Kidney epithelial cell (primary cell): ENCODE measurements around the gene SLC41A3. TPM values are rescaled to one million over a fixed set of nuclear protein-coding genes. Genes with fewer than 3 reads are reported as not detected.

Source experiments
- DNase-seq: peaks from one replicate; pipeline ENCODE4 v3.0.0-alpha.2; 2010; ENCODE audit warnings: low read depth
- H3K27me3 ChIP-seq: 2 replicates; pipeline ENCODE4 v1.6.0; 2011; ENCODE audit warnings: low read length; ENCODE audit not compliant: control insufficient read depth, insufficient read depth
- H3K36me3 ChIP-seq: 2 replicates; pipeline ENCODE4 v1.5.1; 2011; ENCODE audit warnings: low read length; ENCODE audit not compliant: control insufficient read depth, insufficient read depth
- H3K4me3 ChIP-seq: 2 replicates; pipeline ENCODE4 v1.5.1; 2011; ENCODE audit warnings: low read depth, mild to moderate bottlenecking, control low read depth, low read length
- CTCF ChIP-seq: IDR thresholded peaks from 2 replicates; pipeline ENCODE4 v1.5.1; 2011; ENCODE audit warnings: mild to moderate bottlenecking, moderate library complexity, low read length, control low read depth, inconsistent platforms; ENCODE audit not compliant: insufficient read depth, poor library complexity, severe bottlenecking
- total RNA-seq: library from RNA; depleted of rRNA; stranded (reverse); fragments of >200 nt; gene quantifications from 2 replicates; pipeline ENCODE4 v1.2.3, GENCODE V29; 2015

SLC41A3 gene
- total RNA-seq, 1 donor from 2014 or later: 74.9 TPM

- no peak for TF ChIP-seq CTCF
- no peak for DNase-seq
- no peaks in the 10 kb centered on the region for H3K36me3 ChIP-seq
- no peaks in the 10 kb centered on the region for H3K27me3 ChIP-seq
- H3K4me3 ChIP-seq: no peak overlapping the region
Measured at GRCh38 chr3:126060613-126061145, 23.2 kb downstream of the SLC41A3 start.

GRCh38 chr3:126058666-126059065 lies 25.3 kb downstream of the SLC41A3 start:
- TF ChIP-seq CTCF: no peak
- Histone ChIP-seq H3K4me3 (no peak overlapping the region), H3K27me3 (no peaks in the 10 kb centered on the region), H3K36me3 (no peaks in the 10 kb centered on the region)
- DNase-seq: no peak

GRCh38 chr3:126057936-126058335 lies 26.0 kb downstream of the SLC41A3 start:
- no peaks in the 10 kb centered on the region for H3K27me3 ChIP-seq
- H3K4me3 ChIP-seq: no peak overlapping the region
- TF ChIP-seq CTCF: no peak
- DNase-seq: no peak
- H3K36me3 ChIP-seq: no peaks in the 10 kb centered on the region

GRCh38 chr3:126057501-126057819 lies 26.5 kb downstream of the SLC41A3 start:
- DNase-seq: no peak
- TF ChIP-seq CTCF: no peak
- H3K4me3 ChIP-seq: no peak overlapping the region
- H3K36me3 ChIP-seq: no peaks in the 10 kb centered on the region
- H3K27me3 ChIP-seq: no peaks in the 10 kb centered on the region

- Histone ChIP-seq H3K27me3 (no peaks in the 10 kb centered on the region), H3K4me3 (no peak overlapping the region), H3K36me3 (no peaks in the 10 kb centered on the region)
- no peak for TF ChIP-seq CTCF
- no peak for DNase-seq
Measured at GRCh38 chr3:126056681-126057500, 27.0 kb downstream of the SLC41A3 start.

- Histone ChIP-seq H3K36me3 (no peaks in the 10 kb centered on the region), H3K27me3 (no peaks in the 10 kb centered on the region), H3K4me3 (no peak overlapping the region)
- TF ChIP-seq CTCF: no peak
- DNase-seq: no peak
Measured at GRCh38 chr3:126056088-126056487, 27.8 kb downstream of the SLC41A3 start.
